ENCODE measurements around the gene ZCCHC14. TPM values are rescaled to one million over a fixed set of nuclear protein-coding genes. Genes with fewer than 3 reads are reported as not detected.

ZCCHC14 gene
- total RNA-seq, 2 experiments from 2014 or later, result 0.63 to 1.5 TPM

DNA sequence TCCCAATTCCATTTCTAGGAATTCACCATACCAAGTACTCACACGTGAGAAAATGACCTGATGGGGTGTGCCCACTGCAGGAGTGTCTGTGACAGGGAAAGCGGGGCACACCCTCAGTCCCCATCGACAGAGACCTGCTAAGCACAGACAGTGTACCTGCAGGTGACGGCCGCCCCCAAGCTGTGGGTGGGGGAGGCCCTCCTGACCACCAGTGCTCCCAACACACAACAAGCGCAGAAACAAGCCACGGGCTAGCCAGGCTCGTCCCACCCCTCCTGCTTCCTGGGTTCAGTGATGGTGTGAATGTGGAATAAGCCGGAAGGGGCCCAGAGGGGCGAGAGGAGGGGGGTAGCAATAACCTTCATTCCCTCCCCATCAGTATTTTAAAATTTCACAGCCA is 31.9 kb downstream of the ZCCHC14 start:
- Mint-ChIP-seq H3K9me3 (ENCODE audit: low read depth) (no peaks in the 10 kb centered on the region), H3K4me3 (no peak overlapping the region), H3K27ac (no peak overlapping the region), H3K27me3 (peaks cover 27% of the 10 kb centered on the region), H3K36me3 (no peaks in the 10 kb centered on the region), H3K4me1 (peaks cover 31% of the 10 kb centered on the region)
- no peak for DNase-seq
- CTCF ChIA-PET, result interaction anchor here (1.0 to 1.2 kb wide), 3 partner anchors 11 to 176 kb away, joined by 3 read pairs; no protein-coding TSS in a partner anchor
- ATAC-seq, result no peak

DNA sequence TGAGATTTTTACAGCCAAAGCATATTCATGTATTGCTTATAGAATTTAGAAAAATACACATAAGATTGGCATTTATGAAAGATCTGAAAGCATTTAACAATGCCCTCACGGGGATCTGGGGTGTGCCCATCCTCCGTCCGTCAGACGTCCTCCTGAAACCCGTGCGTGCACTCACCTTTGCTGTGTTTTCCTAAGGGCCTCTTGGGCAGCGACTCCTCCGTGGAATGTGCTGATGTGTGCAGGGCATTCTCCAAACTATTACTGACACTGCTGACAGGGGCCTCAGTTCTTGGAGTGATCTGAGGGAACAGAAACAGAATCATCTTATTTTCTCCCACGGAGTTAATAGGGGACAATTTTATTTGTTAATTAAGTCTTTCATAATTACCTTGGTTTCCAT is 33.0 kb downstream of the ZCCHC14 start:
- ATAC-seq, result no peak
- no peak for DNase-seq
- H3K36me3 Mint-ChIP-seq, result no peaks in the 10 kb centered on the region
- H3K27me3 Mint-ChIP-seq, result peaks cover 26% of the 10 kb centered on the region
- H3K4me1 Mint-ChIP-seq, result peaks cover 25% of the 10 kb centered on the region
- H3K9me3 Mint-ChIP-seq (ENCODE audit: low read depth), result no peaks in the 10 kb centered on the region
- no peak overlapping the region for H3K4me3 Mint-ChIP-seq
- H3K27ac Mint-ChIP-seq, result no peak overlapping the region
- CTCF ChIA-PET, result no interaction called here

GRCh38 chr16:87459027-87459426 is 33.8 kb downstream of the ZCCHC14 start:
- Mint-ChIP-seq H3K27ac (no peak overlapping the region), H3K9me3 (ENCODE audit: low read depth) (no peaks in the 10 kb centered on the region), H3K4me3 (no peak overlapping the region), H3K36me3 (no peaks in the 10 kb centered on the region), H3K4me1 (peaks cover 17% of the 10 kb centered on the region), H3K27me3 (peaks cover 22% of the 10 kb centered on the region)
- CTCF ChIA-PET, result no interaction called here
- ATAC-seq, result no peak
- DNase-seq, result no peak

DNA sequence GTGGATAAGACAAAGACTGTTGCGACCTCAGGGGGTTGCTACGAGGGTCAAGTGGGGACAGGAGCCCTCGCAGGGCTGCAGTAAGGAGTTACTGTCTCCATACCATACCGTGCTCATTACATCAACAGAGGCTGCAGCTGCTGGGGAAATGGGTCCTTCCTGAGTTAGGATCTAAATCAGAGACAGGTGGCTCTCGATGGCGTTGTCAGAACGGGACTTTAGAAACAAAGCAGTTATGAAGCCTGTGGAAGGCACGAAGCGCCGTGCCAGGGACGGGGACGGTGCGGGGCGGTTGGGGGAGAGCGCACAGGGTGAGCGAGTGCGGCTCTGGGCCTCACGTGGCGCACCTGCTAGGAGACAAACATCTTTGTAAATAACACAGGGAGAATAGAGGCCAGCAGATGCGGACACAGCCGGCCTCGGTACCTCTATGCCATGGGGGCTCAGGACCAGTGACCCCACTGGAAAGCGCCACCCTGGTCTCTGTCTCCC is 34.4 kb downstream of the ZCCHC14 start:
- H3K27ac Mint-ChIP-seq, result no peak overlapping the region
- ATAC-seq, result no peak

DNA sequence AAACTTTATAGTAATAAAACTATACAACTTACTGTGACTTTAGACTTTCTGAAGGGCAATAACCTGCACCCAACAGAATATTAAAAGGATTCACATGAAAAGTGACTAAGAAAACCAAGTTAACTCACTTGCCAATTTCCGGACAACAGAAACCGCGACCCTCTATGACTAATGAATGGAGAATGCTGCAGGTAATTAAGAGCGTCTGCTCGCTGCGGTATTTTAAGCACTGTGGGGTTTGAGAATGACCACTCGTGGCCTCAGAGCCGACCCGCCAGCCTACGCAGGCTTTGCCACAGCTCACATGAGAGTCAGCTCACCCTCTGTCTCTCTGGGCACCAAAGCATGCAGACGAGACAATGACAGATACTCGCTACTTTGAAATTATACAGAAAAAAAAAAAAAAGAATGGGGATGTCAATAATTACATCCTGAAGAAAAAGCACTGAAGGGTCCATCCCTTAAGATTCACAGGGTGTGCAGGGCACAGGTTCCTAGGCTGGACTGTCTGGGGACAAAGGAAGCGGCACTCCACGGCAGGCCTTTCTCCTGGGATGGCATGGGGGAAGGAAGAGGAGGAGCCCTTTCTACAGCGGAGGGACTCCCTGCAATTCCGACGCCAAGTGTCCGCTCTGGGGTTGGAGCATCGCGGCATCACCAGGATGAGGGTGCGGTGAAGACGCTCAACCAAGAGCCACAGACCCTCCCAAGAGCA is 35.0 kb downstream of the ZCCHC14 start:
- no peak overlapping the region for H3K27ac Mint-ChIP-seq
- H3K4me1 Mint-ChIP-seq, result peaks cover 15% of the 10 kb centered on the region
- peak; percentile 66 for DNase-seq
- H3K9me3 Mint-ChIP-seq (ENCODE audit: low read depth), result no peaks in the 10 kb centered on the region
- CTCF ChIA-PET, result no interaction called here
- H3K36me3 Mint-ChIP-seq, result no peaks in the 10 kb centered on the region
- peak; percentile 51 for ATAC-seq
- peaks cover 24% of the 10 kb centered on the region for H3K27me3 Mint-ChIP-seq
- H3K4me3 Mint-ChIP-seq, result no peak overlapping the region

More for the DNA sequence above, 34.4 kb downstream of the ZCCHC14 start:
- CTCF ChIA-PET, result no interaction called here
- H3K27me3 Mint-ChIP-seq, result peaks cover 24% of the 10 kb centered on the region
- H3K9me3 Mint-ChIP-seq (ENCODE audit: low read depth), result no peaks in the 10 kb centered on the region
- no peaks in the 10 kb centered on the region for H3K36me3 Mint-ChIP-seq
- no peak for DNase-seq
- peaks cover 15% of the 10 kb centered on the region for H3K4me1 Mint-ChIP-seq
- no peak overlapping the region for H3K4me3 Mint-ChIP-seq

GRCh38 chr16:87457061-87457611 is 35.7 kb downstream of the ZCCHC14 start:
- no peaks in the 10 kb centered on the region for H3K9me3 Mint-ChIP-seq (ENCODE audit: low read depth)
- CTCF ChIA-PET, result interaction anchor here (0.6 to 1.7 kb wide), 2 partner anchors 36 to 323 kb away, joined by 4 read pairs; no protein-coding TSS in a partner anchor
- H3K4me3 Mint-ChIP-seq, result no peak overlapping the region
- ATAC-seq (no peak), DNase-seq (no peak)
- H3K36me3 Mint-ChIP-seq, result no peaks in the 10 kb centered on the region
- peaks cover 15% of the 10 kb centered on the region for H3K4me1 Mint-ChIP-seq
- peaks cover 22% of the 10 kb centered on the region for H3K27me3 Mint-ChIP-seq
- no peak overlapping the region for H3K27ac Mint-ChIP-seq

GRCh38 chr16:87454391-87454790 is 38.4 kb downstream of the ZCCHC14 start:
- DNase-seq (no peak), ATAC-seq (no peak)
- CTCF ChIA-PET, result no interaction called here
- Mint-ChIP-seq H3K4me3 (no peak overlapping the region), H3K27ac (no peak overlapping the region), H3K27me3 (peaks cover 19% of the 10 kb centered on the region), H3K4me1 (peaks cover 15% of the 10 kb centered on the region), H3K36me3 (no peaks in the 10 kb centered on the region), H3K9me3 (ENCODE audit: low read depth) (no peaks in the 10 kb centered on the region)

GRCh38 chr16:87453326-87453725 is 39.5 kb downstream of the ZCCHC14 start:
- CTCF ChIA-PET, result no interaction called here
- H3K36me3 Mint-ChIP-seq, result no peaks in the 10 kb centered on the region
- H3K4me1 Mint-ChIP-seq, result peaks cover 12% of the 10 kb centered on the region
- no peak for ATAC-seq
- peaks cover 17% of the 10 kb centered on the region for H3K27me3 Mint-ChIP-seq
- no peak overlapping the region for H3K27ac Mint-ChIP-seq
- H3K4me3 Mint-ChIP-seq, result no peak overlapping the region
- no peak for DNase-seq
- H3K9me3 Mint-ChIP-seq (ENCODE audit: low read depth), result no peaks in the 10 kb centered on the region

DNA sequence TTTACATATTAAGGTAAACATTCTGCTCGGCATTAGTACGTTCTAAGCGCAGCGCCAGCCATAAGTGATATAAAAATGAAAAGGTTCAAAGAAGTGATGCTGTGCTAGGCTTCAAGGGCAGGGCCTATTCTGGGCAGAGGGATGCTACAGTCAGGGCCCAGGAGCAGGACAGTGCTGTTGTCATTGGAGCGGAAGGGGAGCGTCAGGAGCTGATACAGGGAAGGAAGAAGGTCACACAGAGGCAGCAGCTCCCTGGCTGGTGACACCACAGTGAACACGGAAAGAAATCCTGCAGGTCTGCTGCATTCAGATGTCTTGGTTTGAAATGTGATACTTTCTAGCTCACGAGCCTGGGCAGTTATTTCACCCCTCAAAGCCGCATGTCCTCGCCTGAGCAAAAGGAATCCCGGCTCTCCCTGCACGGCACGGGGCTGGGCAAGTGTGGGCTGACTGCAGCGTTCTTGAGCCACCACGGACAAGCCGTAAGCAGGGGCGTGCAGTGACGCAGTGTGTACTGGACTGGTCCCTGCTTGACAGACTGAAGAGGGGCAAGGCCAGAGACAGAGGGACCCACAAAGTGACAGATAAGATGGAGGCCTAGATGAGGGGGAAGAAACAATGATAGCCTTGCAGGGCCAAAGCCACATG is 41.1 kb downstream of the ZCCHC14 start:
- no peak for DNase-seq
- Mint-ChIP-seq H3K27me3 (peaks cover 12% of the 10 kb centered on the region), H3K36me3 (no peaks in the 10 kb centered on the region), H3K4me1 (no peaks in the 10 kb centered on the region), H3K27ac (no peak overlapping the region), H3K9me3 (ENCODE audit: low read depth) (no peaks in the 10 kb centered on the region), H3K4me3 (no peak overlapping the region)
- ATAC-seq, result no peak
- CTCF ChIA-PET, result no interaction called here

DNA sequence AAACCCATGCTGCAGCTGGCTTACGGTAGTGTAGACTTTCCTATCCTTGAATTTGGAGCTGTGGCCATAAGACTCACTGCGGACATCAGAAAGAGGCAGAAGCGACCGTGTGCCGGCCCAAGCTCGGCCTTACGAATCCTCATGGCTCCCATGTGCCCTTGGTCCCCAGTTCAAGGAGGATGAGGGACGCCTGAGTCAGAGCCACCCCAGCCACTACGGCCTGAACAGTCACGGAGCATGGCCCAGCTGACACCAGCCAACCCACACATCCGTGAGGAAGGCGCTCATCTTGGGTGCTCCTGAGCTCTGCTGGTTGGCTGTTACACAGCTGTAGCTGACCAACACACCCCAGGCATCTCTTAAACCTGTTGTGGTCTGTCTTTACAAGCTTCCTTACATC is 44.0 kb downstream of the ZCCHC14 start:
- CTCF ChIA-PET, result no interaction called here
- Mint-ChIP-seq H3K9me3 (ENCODE audit: low read depth) (no peaks in the 10 kb centered on the region), H3K4me1 (no peaks in the 10 kb centered on the region), H3K4me3 (no peak overlapping the region), H3K27me3 (peaks cover 4% of the 10 kb centered on the region), H3K36me3 (no peaks in the 10 kb centered on the region), H3K27ac (no peak overlapping the region)
- no peak for ATAC-seq
- DNase-seq, result no peak

DNA sequence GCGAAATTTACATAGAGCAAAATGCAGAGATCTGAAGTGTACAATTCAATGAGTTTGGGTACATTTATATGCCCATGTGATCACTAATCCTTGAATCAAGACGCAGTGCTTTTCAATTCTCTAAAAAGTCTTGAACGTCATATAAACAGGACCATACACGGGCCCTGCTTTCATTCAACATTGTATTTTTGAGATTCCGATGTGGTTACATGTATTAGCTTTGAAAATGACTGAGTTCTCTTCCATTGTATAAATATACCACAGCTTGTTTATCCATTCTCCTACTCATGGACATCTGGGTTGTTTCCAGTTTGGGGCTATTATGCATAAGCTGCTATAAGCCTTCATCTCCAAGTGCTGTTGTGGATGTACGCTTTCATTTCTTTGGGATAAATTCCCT is 45.5 kb downstream of the ZCCHC14 start:
- Mint-ChIP-seq H3K36me3 (no peaks in the 10 kb centered on the region), H3K4me1 (no peaks in the 10 kb centered on the region), H3K4me3 (no peak overlapping the region), H3K27ac (no peak overlapping the region), H3K9me3 (ENCODE audit: low read depth) (no peaks in the 10 kb centered on the region), H3K27me3 (peaks cover 3% of the 10 kb centered on the region)
- DNase-seq (no peak), ATAC-seq (no peak)
- CTCF ChIA-PET, result no interaction called here

GRCh38 chr16:87446479-87446878 is 46.3 kb downstream of the ZCCHC14 start:
- Mint-ChIP-seq H3K36me3 (no peaks in the 10 kb centered on the region), H3K27me3 (peaks cover 7% of the 10 kb centered on the region), H3K4me3 (no peak overlapping the region), H3K4me1 (no peaks in the 10 kb centered on the region), H3K27ac (no peak overlapping the region), H3K9me3 (ENCODE audit: low read depth) (no peaks in the 10 kb centered on the region)
- ATAC-seq (no peak), DNase-seq (no peak)
- CTCF ChIA-PET, result no interaction called here

GRCh38 chr16:87445486-87445885 is 47.3 kb downstream of the ZCCHC14 start:
- peaks cover 10% of the 10 kb centered on the region for H3K27me3 Mint-ChIP-seq
- CTCF ChIA-PET, result interaction anchor here (0.6 kb wide), 1 partner anchor 158 kb away, joined by 3 read pairs; no protein-coding TSS in a partner anchor
- no peak overlapping the region for H3K27ac Mint-ChIP-seq
- ATAC-seq (no peak), DNase-seq (no peak)
- no peaks in the 10 kb centered on the region for H3K36me3 Mint-ChIP-seq
- H3K4me1 Mint-ChIP-seq, result no peaks in the 10 kb centered on the region
- H3K9me3 Mint-ChIP-seq (ENCODE audit: low read depth), result no peaks in the 10 kb centered on the region
- no peak overlapping the region for H3K4me3 Mint-ChIP-seq

DNA sequence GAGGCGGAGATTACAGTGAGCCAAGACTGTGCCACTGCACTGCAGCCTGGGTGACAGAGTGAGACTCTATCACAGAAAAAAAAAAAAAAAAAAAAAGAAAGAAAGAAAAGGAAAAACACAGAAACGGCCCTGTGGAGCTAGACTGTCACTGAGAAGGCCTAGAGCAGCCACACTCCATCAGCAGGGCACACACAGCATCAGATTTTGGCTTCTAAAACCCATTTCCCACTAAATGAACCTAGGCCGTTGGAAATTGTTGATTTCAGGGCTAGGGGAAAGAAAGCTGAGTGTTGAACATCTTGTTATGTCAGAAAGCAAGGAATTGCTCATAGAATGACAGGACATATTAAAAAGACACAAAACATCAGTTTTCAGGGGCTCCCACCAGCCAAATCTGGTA is 48.9 kb downstream of the ZCCHC14 start:
- no peak overlapping the region for H3K4me3 Mint-ChIP-seq
- DNase-seq (no peak), ATAC-seq (no peak)
- H3K4me1 Mint-ChIP-seq, result no peaks in the 10 kb centered on the region
- peaks cover 13% of the 10 kb centered on the region for H3K27me3 Mint-ChIP-seq
- CTCF ChIA-PET, result interaction anchor here (0.7 kb wide), 1 partner anchor 336 kb away, joined by 5 read pairs; no protein-coding TSS in a partner anchor
- no peak overlapping the region for H3K27ac Mint-ChIP-seq
- no peaks in the 10 kb centered on the region for H3K36me3 Mint-ChIP-seq
- H3K9me3 Mint-ChIP-seq (ENCODE audit: low read depth), result no peaks in the 10 kb centered on the region
